IPS-NIHi7 (cell line): ENCODE data around the gene PID1.
"Not testable (repeated sequence)": the region's sequence is repeated elsewhere in the genome, so short reads cannot be mapped to it uniquely, and the experiment has no call there.

Experiments used
- DNase-seq: peaks from one replicate; pipeline ENCODE4 v3.0.0; 2012; ENCODE audit warnings: mixed read lengths; ENCODE audit errors: extremely low spot score

PID1 gene

GRCh38 chr2:229212241-229212640 is 58.8 kb downstream of the PID1 start:
- DNase-seq, result no peak

GRCh38 chr2:229210641-229211040 is 60.4 kb downstream of the PID1 start:
- DNase-seq, result no peak

- DNase-seq, result no peak
Observed at GRCh38 chr2:229206548-229206947, 64.5 kb downstream of the PID1 start.

GRCh38 chr2:229205704-229206103 is 65.4 kb downstream of the PID1 start:
- no peak for DNase-seq

- no peak for DNase-seq
Observed at GRCh38 chr2:229202646-229203045, 68.4 kb downstream of the PID1 start.

GRCh38 chr2:229201521-229201920 is 69.6 kb downstream of the PID1 start:
- no peak for DNase-seq

- DNase-seq, result no peak
Observed at GRCh38 chr2:229199267-229199666, 71.8 kb downstream of the PID1 start.

GRCh38 chr2:229196448-229196847 is 74.6 kb downstream of the PID1 start:
- no peak for DNase-seq

- DNase-seq, result no peak
Observed at GRCh38 chr2:229195346-229195947, 75.6 kb downstream of the PID1 start.

- DNase-seq, result no peak
Observed at GRCh38 chr2:229193281-229193680, 77.8 kb downstream of the PID1 start.

GRCh38 chr2:229191413-229191812 is 79.7 kb downstream of the PID1 start:
- no peak for DNase-seq

GRCh38 chr2:229187123-229187522 is 84.0 kb downstream of the PID1 start:
- not testable (repeated sequence) for DNase-seq

GRCh38 chr2:229181641-229182040 is 89.4 kb downstream of the PID1 start:
- no peak for DNase-seq

- no peak for DNase-seq
Observed at GRCh38 chr2:229180658-229181057, 90.4 kb downstream of the PID1 start.

- DNase-seq, result no peak
Observed at GRCh38 chr2:229179628-229180027, 91.5 kb downstream of the PID1 start.

- no peak for DNase-seq
Observed at GRCh38 chr2:229178706-229179105, 92.4 kb downstream of the PID1 start.

- DNase-seq, result no peak
Observed at GRCh38 chr2:229178117-229178516, 93.0 kb downstream of the PID1 start.

GRCh38 chr2:229176136-229176535 is 95.0 kb downstream of the PID1 start:
- DNase-seq, result no peak

- DNase-seq, result no peak
Observed at GRCh38 chr2:229175497-229175863, 95.6 kb downstream of the PID1 start.

- no peak for DNase-seq
Observed at GRCh38 chr2:229174794-229175496, 96.1 kb downstream of the PID1 start.

GRCh38 chr2:229173825-229174359 is 97.2 kb downstream of the PID1 start:
- DNase-seq, result no peak

GRCh38 chr2:229170916-229171315 is 100.2 kb downstream of the PID1 start:
- DNase-seq, result no peak

- DNase-seq, result no peak
Observed at GRCh38 chr2:229170171-229170570, 100.9 kb downstream of the PID1 start.
